K562 (cell line): Measurements from ENCODE around the gene WDR91. TPM values are rescaled to one million over a fixed set of nuclear protein-coding genes. Genes with fewer than 3 reads are reported as not detected.

Experiments
- CREBBP ChIP-seq: IDR thresholded peaks from one replicate; pipeline ENCODE4 v1.6.1; 2012; ENCODE audit warnings: low read depth, mild to moderate bottlenecking, control low read depth, inconsistent platforms, low read length
- ESRRA ChIP-seq: fragments of 450-650 bp; IDR thresholded peaks from 2 replicates; pipeline ENCODE4 v1.6.1; 2014; ENCODE audit warnings: low read depth, mild to moderate bottlenecking, moderate library complexity, borderline replicate concordance
- ETV5 ChIP-seq: sonication (generic); formaldehyde crosslinking; IDR thresholded peaks from 2 replicates; pipeline ENCODE4 v1.4.0; 2020; ENCODE audit warnings: low read depth, mild to moderate bottlenecking, missing genetic modification reagents
- FOXK1 ChIP-seq: sonication (generic); formaldehyde crosslinking; IDR thresholded peaks from 2 replicates; pipeline ENCODE4 v1.8.0; 2022; ENCODE audit warnings: missing genetic modification reagents, mild to moderate bottlenecking, borderline replicate concordance
- GATAD2A ChIP-seq: fragments of 450-650 bp; IDR thresholded peaks from 2 replicates; pipeline ENCODE4 v1.6.1; 2017
- HINFP ChIP-seq: fragments of 450-650 bp; conservative IDR thresholded peaks from 2 replicates; pipeline ENCODE4 v1.6.1; 2016; ENCODE audit warnings: missing genetic modification characterization, low read depth, mild to moderate bottlenecking, control low read depth, missing compliant biosample characterization
- LEF1 ChIP-seq: fragments of 450-650 bp; IDR thresholded peaks from 2 replicates; pipeline ENCODE4 v1.6.1; 2016; ENCODE audit warnings: mild to moderate bottlenecking
- MAFG ChIP-seq: fragments of 450-650 bp; conservative IDR thresholded peaks from 2 replicates; pipeline ENCODE4 v1.6.1; 2016; ENCODE audit warnings: missing genetic modification characterization, missing compliant biosample characterization
- MEF2A ChIP-seq: IDR thresholded peaks from 2 replicates; pipeline ENCODE4 v1.6.1; 2011; ENCODE audit warnings: low read depth, mild to moderate bottlenecking, low read length, moderate library complexity; ENCODE audit not compliant: control insufficient read depth
- MEF2D ChIP-seq: conservative IDR thresholded peaks from 2 replicates; pipeline ENCODE4 v1.6.1; 2016; ENCODE audit warnings: low read depth, missing genetic modification characterization, missing compliant biosample characterization
- MNT ChIP-seq, 2 experiments: fragments of 450-650 bp; conservative IDR thresholded peaks; 2 replicates each; pipeline ENCODE4 v1.6.1; 2017; ENCODE audit warnings: mild to moderate bottlenecking in 2 of 2, moderate library complexity in 2 of 2
- NFYB ChIP-seq: IDR thresholded peaks from 2 replicates; pipeline ENCODE4 v1.6.1; 2011; ENCODE audit warnings: mild to moderate bottlenecking, moderate library complexity; ENCODE audit not compliant: insufficient read length; ENCODE audit errors: extremely low read depth
- NR2C1 ChIP-seq, 2 experiments: fragments of 450-650 bp; IDR thresholded peaks; 2 replicates each; pipeline ENCODE4 v1.6.1; 2017; ENCODE audit warnings: mild to moderate bottlenecking in 2 of 2, antibody characterized with exemption in 1 of 2, inconsistent platforms in 1 of 2, missing compliant biosample characterization in 1 of 2, missing genetic modification characterization in 1 of 2
- PHF20 ChIP-seq: fragments of 450-650 bp; IDR thresholded peaks from 2 replicates; pipeline ENCODE4 v1.6.1; 2018; ENCODE audit not compliant: partially characterized antibody
- POLR3G ChIP-seq: IDR thresholded peaks from 2 replicates; pipeline ENCODE4 v1.6.1; 2011; ENCODE audit not compliant: insufficient read length, insufficient replicate concordance; ENCODE audit errors: extremely low read depth
- RFX1 ChIP-seq: fragments of 450-650 bp; IDR thresholded peaks from 2 replicates; pipeline ENCODE4 v1.6.1; 2016; ENCODE audit warnings: mild to moderate bottlenecking, moderate library complexity
- SMARCA4 ChIP-seq: fragments of 450-650 bp; IDR thresholded peaks from 2 replicates; pipeline ENCODE4 v1.6.1; 2016
- TCF15 ChIP-seq: fragments of 250-450 bp; sonication (Bioruptor Pico); IDR thresholded peaks from 2 replicates; pipeline ENCODE4 v1.8.0; 2022; ENCODE audit warnings: moderate library complexity, mild to moderate bottlenecking, inconsistent platforms
- ZBTB9 ChIP-seq: fragments of 450-650 bp; formaldehyde crosslinking; IDR thresholded peaks from 2 replicates; pipeline ENCODE4 v1.4.0; 2020; ENCODE audit warnings: mild to moderate bottlenecking, moderate library complexity
- ZNF146 ChIP-seq: IDR thresholded peaks from one replicate; pipeline ENCODE4 v1.6.1; 2018; ENCODE audit warnings: missing compliant biosample characterization; ENCODE audit not compliant: unreplicated experiment
- ZNF217 ChIP-seq: sonication (generic); formaldehyde crosslinking; IDR thresholded peaks from 2 replicates; pipeline ENCODE4 v1.8.0; 2022; ENCODE audit warnings: mild to moderate bottlenecking, missing genetic modification reagents
- ZNF253 ChIP-seq: fragments of 250-450 bp; sonication (Bioruptor Pico); conservative IDR thresholded peaks from 2 replicates; pipeline ENCODE4 v1.6.1; 2021; ENCODE audit warnings: mild to moderate bottlenecking
- ZNF347 ChIP-seq: fragments of 450-650 bp; formaldehyde crosslinking; IDR thresholded peaks from 2 replicates; pipeline ENCODE4 v1.4.0; 2020; ENCODE audit warnings: low read depth, mild to moderate bottlenecking, moderate library complexity
- ZNF699 ChIP-seq: fragments of 250-450 bp; sonication (Bioruptor Pico); IDR thresholded peaks from 2 replicates; pipeline ENCODE4 v1.8.0; 2021; ENCODE audit warnings: mild to moderate bottlenecking, moderate library complexity; ENCODE audit not compliant: insufficient replicate concordance
- polyA plus RNA-seq, 8 experiments: library from polyadenylated mRNA; depleted of rRNA in 4 of 8; stranded (reverse) in 5 of 8; unstranded in 3 of 8; fragments of >200 nt; fragmentation: Nextera tagmentation in 2 of 8; fragmentation: Illumina TruSeq in 1 of 8; extraction: Ambion mirVana in 2 of 8; extraction: Trizol in 1 of 8; gene quantifications; 2 replicates each; pipeline versions ENCODE4 v1.2.1 to v1.2.3, GENCODE V29; 2011 to 2014; ENCODE audit warnings: inconsistent platforms in 1 of 8, missing spikeins in 1 of 8
- total RNA-seq, 7 experiments: library from RNA; depleted of rRNA in 6 of 7; stranded (reverse); fragments of >200 nt in 6 of 7; fragmentation: Illumina TruSeq in 2 of 7; extraction: Trizol in 2 of 7; gene quantifications; 2 replicates each; pipeline versions ENCODE4 v1.2.1 to v1.2.3, GENCODE V29; 2011 to 2021; ENCODE audit warnings: low replicate concordance in 1 of 7

Gene WDR91
- total and polyA plus RNA-seq, 9 of the 15 experiments (the other 6 are each of a cell fraction or from before 2014, with no cell fraction given), result 1.9 to 18.2 (median 9.8) TPM

GRCh38 chr7:135160098-135160857 lies 51.0 kb downstream of the WDR91 start (continued):
- no peak for TF ChIP-seq ZNF699 (CRISPR knock-in tag)
- no peak for TF ChIP-seq TCF15 (CRISPR knock-in tag)
- peak; percentile 91 for TF ChIP-seq MEF2A
- TF ChIP-seq MEF2D (tag), result peak; percentile 91
- TF ChIP-seq NR2C1 (IDR thresholded peaks at IDR 0.05), result peak; percentile 80
- peak; percentile 90 for TF ChIP-seq NR2C1 (tag; IDR thresholded peaks at IDR 0.05)
- peak; percentile 77; the same call in 1 of the 2 replicates for TF ChIP-seq ZBTB9
- no peak for TF ChIP-seq POLR3G
- TF ChIP-seq ZNF146 (CRISPR knock-in tag), result no peak
- peak; percentile 96 for TF ChIP-seq ESRRA
- TF ChIP-seq HINFP, result no peak; the same call in 1 of the 2 replicates
- no peak for TF ChIP-seq NFYB
- no peak; the same call in 1 of the 2 replicates for TF ChIP-seq GATAD2A
- no peak for TF ChIP-seq FOXK1 (CRISPR knock-in tag)
- peak; percentile 87 to 89 for TF ChIP-seq MNT (conservative IDR thresholded peaks at IDR 0.05)
- no peak for TF ChIP-seq ZNF253 (CRISPR knock-in tag)
- no peak for TF ChIP-seq ZNF347 (CRISPR knock-in tag)
- peak; percentile 85 for TF ChIP-seq LEF1
- TF ChIP-seq ZNF217 (CRISPR knock-in tag), result no peak
- TF ChIP-seq ETV5 (CRISPR knock-in tag), result peak; percentile 76; the same call in 1 of the 2 replicates
- TF ChIP-seq SMARCA4, result peak; percentile 96
- peak; percentile 99 for TF ChIP-seq MAFG (tag)
- TF ChIP-seq RFX1, result 0 out of 2 replicates have a peak, but pooled peaks have one; percentile 11
- no peak for TF ChIP-seq CREBBP
- no peak for TF ChIP-seq PHF20
